Right renal cortex interstitium (tissue), 3 donors: ENCODE data around the gene P2RX1. TPM values are rescaled to one million over a fixed set of nuclear protein-coding genes. Genes with fewer than 3 reads are reported as not detected.

Experiments
- DNase-seq, 3 donors: peaks; one replicate each; pipeline ENCODE4 v3.0.0-alpha.2; 2013; ENCODE audit warnings: low read depth in 3 of 3, low spot score in 2 of 3
- polyA plus RNA-seq, 3 donors: library from polyadenylated mRNA; unstranded; fragments of 120-200 nt; gene quantifications; one replicate each; pipeline ENCODE4 v1.2.1, GENCODE V29; 2013; ENCODE audit not compliant: insufficient read length in 3 of 3

Gene P2RX1
- polyA plus RNA-seq: 1 to 10 TPM in 1 of 3 donors, under 1 TPM in 2; 0.71 to 1.5 (median 0.76) TPM

DNA sequence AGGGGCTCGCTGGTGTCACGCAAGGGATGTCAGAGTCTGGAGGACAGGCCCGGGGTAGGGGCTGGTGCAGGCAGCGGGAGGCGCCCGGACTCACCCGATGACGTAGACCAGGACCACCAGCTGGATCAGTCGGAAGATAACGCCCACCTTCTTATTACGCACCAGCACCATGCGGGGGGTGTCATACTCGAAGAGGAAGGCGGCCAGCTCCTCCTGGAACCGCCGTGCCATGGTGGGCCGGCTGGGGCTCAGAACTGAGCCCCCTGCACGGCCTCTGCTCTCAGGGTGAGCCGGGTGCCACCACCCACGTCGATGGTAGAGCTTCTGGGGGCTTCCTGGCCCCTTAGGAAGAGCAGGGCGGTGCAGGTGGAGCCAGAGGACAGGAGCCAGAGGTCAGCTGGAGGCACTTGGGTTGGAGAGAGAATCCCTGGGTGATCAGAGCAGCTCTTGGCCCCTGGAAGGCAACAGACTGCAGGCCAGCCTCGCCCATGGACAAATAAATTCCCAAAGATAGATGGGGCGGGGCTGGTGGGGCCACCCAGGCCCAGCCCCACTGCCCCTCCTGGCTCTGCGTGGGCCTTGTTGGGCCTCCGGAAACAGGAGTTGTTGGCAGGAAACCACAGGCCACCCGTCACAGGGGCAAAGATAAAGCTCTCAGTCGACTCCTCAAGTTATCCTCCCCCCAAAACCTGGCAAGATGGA, at the start of gene P2RX1:
Gene P2RX1, minus strand, starts transcription at position 471 of the 702 bp plus-strand sequence. Its CDS starts 240 bp downstream, at position 231.
- no peak for DNase-seq

GRCh38 chr17:3965118-3965800, 49.0 kb upstream of the P2RX1 start:
- DNase-seq: no peak

DNA sequence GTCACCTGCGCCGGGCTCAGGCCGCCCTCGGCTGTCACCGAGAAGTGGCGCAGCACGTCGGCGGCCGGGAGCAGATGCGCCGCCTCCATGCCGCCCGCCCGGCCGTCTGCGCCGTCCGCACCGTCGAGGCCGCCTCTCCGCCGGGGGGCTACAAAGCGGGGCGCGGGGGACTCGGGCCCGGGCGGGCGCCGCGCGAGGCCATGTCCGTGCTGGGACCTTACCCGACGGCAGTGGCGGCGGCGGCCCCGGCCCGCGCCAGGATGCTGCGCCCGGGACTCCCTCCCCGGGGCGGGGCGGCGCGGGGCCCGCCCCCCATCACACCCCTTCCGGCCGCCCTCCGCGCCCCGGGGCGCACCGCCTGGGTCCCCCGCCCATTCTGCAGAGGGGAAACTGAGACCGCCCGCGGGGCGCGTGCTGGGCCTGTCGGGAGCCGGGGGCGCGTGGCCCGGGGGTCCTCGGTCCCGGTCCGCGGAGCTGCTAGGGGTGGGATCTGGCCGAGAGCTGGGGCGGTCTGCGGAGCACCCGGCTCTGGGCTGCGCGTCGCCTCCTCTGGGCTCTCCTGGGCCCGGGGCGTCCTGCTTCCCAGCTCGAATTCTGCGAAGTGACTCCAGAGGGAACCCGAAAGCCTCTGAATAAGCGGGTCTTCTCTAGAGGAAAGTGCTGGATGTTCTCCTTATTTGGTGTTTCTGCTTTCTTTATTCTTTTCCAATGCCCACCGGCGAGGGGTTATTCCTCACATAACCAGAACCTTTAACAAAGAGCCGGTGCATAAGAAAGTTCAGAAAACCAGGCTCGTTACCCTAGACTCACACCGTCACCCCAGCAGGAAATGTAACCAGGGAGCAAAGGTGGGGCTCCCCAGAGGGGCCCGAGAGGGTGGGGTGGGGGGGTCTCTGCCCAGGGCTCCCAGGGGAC, 48.2 kb upstream of the P2RX1 start, which contains the start of gene ATP2A3:
Gene ATP2A3, minus strand, starts transcription at position 235 of the 915 bp plus-strand sequence. Its CDS starts 146 bp downstream, at position 89.
- no peak for DNase-seq

DNA sequence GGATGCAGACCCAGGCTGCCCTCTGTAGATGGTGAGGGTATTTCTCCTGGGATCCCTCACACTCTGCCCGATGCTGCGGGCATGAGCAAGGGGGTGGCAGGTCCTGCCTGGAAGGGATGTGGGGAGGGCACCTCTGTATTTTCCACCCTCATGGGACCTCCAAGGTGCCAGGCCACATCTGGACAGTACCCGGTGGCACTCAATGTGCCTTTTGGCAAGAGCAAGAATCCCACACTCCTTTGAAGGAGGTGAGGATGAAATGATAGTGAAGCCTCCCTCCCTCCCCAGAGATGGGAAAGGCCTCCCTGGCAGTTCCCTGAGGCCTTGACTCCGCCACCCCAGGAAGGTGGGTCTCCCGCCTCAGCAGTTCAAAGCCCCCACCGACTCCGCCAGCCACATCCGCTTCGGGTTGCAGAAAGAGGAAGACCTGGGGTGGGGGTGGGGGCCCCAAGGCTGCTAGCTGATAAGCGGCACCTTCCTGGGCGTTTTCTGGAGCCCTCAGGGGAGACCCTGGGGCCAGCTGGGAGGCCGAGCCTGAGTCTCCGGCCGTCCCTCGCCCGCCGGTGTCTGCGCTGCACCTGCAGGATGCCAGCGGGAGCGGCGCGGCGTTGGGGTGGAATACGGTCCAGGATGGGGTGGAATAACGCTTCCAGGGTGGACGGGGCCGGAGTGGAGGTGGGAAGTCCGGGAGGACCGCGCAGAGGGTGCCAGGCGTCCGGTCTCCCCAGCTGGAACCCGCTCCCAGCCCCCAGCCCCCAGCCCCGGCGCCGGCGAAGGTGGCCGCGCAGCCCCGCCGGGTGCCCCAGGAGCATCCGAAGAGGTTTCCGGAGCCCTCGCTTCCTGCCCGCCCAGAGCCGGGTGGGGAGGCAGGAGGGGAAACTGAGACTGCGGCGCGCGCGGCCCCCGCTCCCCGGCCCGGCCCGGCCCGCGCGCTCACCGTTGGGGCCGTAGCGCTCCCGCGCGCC, 47.3 kb upstream of the P2RX1 start:
- no peak for DNase-seq

- DNase-seq: no peak
Measured at GRCh38 chr17:3962965-3963236, 46.6 kb upstream of the P2RX1 start.

DNA sequence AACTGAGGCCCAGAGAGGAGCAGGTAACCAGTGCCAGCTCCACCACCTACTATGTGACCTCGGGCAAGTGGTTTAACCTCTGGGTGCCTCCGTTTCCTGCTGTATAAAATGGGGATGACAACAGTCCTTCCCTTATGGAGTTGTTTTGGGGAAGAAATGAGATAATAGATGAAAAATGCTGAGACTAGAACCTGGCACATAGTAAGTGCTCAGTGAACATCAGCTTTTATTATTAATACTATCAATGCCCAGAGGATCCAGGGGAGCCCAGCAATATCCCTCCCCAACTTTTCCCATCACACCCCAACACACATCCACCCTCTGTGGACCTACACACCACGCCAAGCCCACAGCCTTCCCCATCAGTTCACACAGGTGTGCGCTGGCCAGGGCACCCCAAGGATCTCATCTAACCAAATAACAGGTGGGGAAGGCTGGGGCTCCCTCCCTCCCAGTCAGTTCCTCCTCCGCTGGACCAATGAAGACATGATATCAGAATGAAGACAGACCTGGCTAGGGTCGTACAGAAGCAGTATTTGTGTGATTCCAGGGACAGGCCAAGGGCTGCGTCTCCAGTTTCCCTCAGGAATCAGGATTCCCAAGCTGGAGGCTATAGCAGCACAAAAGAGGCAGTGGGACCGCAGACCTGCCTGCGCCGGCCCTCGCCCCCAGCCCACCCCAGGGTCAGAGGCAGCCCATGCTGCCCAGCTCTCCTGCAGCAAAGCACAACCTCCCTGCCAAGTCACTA, 46.1 kb upstream of the P2RX1 start:
- no peak for DNase-seq

- DNase-seq: no peak
Measured at GRCh38 chr17:3961564-3962047, 45.3 kb upstream of the P2RX1 start.

GRCh38 chr17:3960764-3961163, 44.5 kb upstream of the P2RX1 start:
- DNase-seq: no peak

DNA sequence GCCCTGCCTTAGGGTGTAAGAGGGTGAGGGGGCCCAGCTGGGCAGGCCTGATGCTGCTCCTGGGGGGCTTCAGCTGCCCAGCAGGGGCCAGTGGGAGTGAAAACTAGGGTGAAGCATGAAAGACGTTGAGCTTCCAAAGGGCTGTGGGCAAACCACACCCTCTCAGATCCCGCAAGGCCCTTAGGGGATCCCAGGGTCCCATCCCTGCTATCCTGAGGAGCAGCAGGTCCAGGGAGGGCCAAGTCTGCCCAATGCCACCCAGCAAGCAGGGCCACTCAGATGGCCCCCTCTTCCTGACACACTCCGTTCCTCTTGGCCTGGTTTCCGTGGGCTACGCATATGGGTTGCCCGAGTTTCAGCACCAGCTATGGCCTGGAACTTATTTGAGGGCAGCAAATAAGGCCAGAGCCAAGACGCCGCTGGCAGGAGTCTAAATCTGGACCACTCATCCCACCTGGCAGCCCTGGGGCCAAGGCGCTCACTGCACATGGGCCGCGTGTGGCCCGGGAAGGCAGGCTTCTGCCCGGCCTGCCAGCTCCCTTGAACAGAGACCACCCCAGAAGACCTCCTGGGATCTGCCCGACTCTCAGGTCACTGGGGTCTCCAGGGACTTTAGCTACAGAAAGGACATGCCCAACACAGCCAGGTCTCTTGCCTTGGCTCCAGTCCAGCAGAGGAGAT, 43.8 kb upstream of the P2RX1 start:
- DNase-seq: no peak

- DNase-seq: no peak
Measured at GRCh38 chr17:3959295-3959899, 43.1 kb upstream of the P2RX1 start.

- no peak for DNase-seq
Measured at GRCh38 chr17:3957735-3958599, 41.7 kb upstream of the P2RX1 start.

GRCh38 chr17:3956983-3957382, 40.7 kb upstream of the P2RX1 start:
- DNase-seq: no peak

- no peak for DNase-seq
Measured at GRCh38 chr17:3956327-3956957, 40.2 kb upstream of the P2RX1 start.

DNA sequence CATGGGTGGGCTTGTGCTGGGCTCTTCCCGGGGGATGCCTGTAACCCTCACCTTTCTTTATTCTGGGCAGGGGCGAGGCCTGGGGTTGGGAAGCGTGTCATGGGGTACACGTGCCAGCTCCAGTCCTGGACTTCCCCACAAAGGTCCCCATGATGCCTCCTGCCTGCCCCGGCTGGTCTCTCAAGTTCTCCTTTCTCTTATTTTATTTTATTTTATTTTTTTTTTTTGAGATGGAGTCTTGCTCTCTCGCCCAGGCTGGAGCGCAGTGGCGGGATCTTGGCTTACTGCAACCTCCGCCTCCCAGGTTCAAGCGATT, 39.4 kb upstream of the P2RX1 start:
- no peak for DNase-seq

DNA sequence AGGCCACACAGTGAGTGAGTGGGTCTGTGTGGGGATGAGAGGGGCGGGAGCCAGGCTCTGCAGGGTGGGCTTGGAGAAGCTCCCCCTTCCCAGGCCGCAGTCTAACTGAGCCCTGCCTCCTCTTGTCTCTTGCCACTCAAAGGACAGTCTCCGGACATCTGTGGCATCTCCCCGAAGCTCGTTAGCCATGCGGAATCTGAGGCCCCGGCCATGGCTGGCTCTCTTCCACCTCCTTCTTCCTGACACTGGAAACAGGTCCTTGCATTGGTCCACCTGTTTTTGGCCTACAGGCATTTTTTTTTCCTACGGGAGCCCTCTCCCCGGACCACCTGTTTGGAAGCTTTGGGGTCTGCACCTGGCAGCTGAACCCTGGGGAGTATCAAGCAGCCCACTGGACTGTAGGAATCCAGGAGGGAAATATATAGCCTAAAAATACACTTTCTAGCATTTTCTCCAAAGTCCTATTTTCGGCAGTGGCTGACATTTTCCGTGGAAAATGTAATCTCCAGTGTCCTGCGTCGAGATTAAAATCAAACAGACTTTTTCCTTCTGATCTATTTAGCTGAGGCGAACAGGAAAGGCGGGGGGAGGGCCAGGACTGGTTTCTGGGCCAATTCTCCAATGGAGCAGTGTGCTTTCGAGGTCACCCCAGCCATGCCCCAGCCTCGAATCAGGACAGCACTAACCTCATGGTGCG, 38.9 kb upstream of the P2RX1 start:
- DNase-seq: no peak

DNA sequence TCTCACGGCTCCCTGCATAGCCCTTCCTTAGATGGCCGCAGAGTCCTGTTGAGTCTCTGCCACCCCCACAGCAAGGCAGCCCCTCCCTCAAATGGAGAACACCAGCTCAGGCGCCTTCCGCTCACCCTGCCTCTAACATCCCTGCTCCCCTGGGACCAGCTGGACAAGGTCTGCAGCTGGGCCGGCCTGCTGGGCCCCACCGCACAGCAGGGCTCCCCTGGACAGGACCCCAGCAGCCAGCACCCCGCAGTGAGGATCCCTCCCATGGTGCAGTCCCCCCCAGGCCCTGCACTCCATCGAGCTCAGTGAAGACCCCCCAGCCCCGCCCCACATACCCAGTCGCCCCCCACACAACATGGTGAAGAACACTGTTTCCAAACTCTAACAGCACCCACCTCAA, 37.8 kb upstream of the P2RX1 start:
- DNase-seq: no peak
